Subcutaneous adipose tissue (tissue), 4 donors: ENCODE measurements around the gene SGCE. TPM values are rescaled to one million over a fixed set of nuclear protein-coding genes. Genes with fewer than 3 reads are reported as not detected.

Experiments
- CTCF ChIP-seq: fragments of 450-650 bp; IDR thresholded peaks from one replicate; pipeline ENCODE4 v1.5.1; 2016; ENCODE audit warnings: low read depth, mild to moderate bottlenecking, control low read depth, antibody characterized with exemption, moderate library complexity
- total RNA-seq, 4 donors: library from RNA; depleted of rRNA; stranded (reverse); fragments of >200 nt; gene quantifications; one replicate each; pipeline ENCODE4 v1.1.0, GENCODE V29; 2016

SGCE gene
- total RNA-seq, 4 donors from 2014 or later = 59.3 to 123 (median 108) TPM

DNA sequence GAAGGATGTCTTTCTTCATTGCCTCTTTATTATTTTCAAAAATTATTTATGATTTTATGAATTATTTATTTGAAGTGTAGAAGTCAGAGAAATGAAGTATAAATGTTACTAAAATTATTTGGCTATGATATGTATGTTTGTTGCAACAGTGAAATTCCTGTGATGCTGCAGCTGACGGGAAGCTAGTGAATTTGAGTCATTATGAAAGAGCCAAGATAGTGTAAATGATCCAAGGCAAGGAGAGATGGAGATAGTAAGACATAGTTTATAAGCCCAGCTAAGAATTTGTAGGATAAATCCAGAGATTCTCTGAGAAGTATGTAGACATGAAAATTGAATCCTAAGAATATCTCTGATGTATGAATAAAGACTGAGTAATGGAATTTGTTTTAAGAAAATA is 115.5 kb downstream of the SGCE start:
- no peak for TF ChIP-seq CTCF

Other genes with a start within 250 kb of the SGCE start
- gene CASD1, start 146.3 kb downstream of the SGCE start, total RNA-seq = 10 to 100 TPM; 20.7 to 34.1 (median 23.2) TPM